Suprapubic skin (tissue), 4 donors: ENCODE measurements around the gene PADI4. TPM values are rescaled to one million over a fixed set of nuclear protein-coding genes. Genes with fewer than 3 reads are reported as not detected.
A peak's percentile ranks its signal among the peaks of the same experiment; 100 is the strongest.

ENCODE experiments used
- DNase-seq, 2 donors: peaks; one replicate each; pipeline ENCODE4 v3.0.0-alpha.2; 2019; ENCODE audit warnings: low spot score in 2 of 2
- H3K27ac ChIP-seq: fragments of 200-600 bp; sonication (generic); one replicate; pipeline ENCODE4 v1.5.1; 2019
- H3K27me3 ChIP-seq: fragments of 200-600 bp; sonication (generic); one replicate; pipeline ENCODE4 v1.5.1; 2019
- H3K36me3 ChIP-seq: fragments of 200-600 bp; sonication (generic); one replicate; pipeline ENCODE4 v1.5.1; 2019
- H3K4me1 ChIP-seq: fragments of 200-600 bp; sonication (generic); one replicate; pipeline ENCODE4 v1.5.1; 2019
- H3K4me3 ChIP-seq: fragments of 200-600 bp; sonication (generic); one replicate; pipeline ENCODE4 v1.5.1; 2019; ENCODE audit warnings: mild to moderate bottlenecking
- H3K9me3 ChIP-seq: fragments of 200-600 bp; sonication (generic); one replicate; pipeline ENCODE4 v1.5.1; 2019
- EP300 ChIP-seq: sonication (generic); formaldehyde crosslinking; IDR thresholded peaks from one replicate; pipeline ENCODE4 v1.6.1; 2017; ENCODE audit warnings: antibody characterized with exemption
- POLR2A ChIP-seq, 2 donors: fragments of 450-650 bp; IDR thresholded peaks; one replicate each; pipeline ENCODE4 v1.6.1; 2017; ENCODE audit warnings: antibody characterized with exemption in 2 of 2, mild to moderate bottlenecking in 2 of 2, moderate library complexity in 2 of 2
- POLR2AphosphoS5 ChIP-seq, 3 donors: sonication (generic); formaldehyde crosslinking; IDR thresholded peaks; one replicate each; pipeline ENCODE4 v1.6.1; 2017; ENCODE audit warnings: antibody characterized with exemption in 3 of 3
- WGBS: methylation state at CpG from one replicate; pipeline ENCODE4 v1.1.5; 2018; 5-methylcytosine and 5-hydroxymethylcytosine counted together
- total RNA-seq, 4 donors: library from RNA; depleted of rRNA; stranded (reverse); fragments of >200 nt; gene quantifications; one replicate each; pipeline ENCODE4 v1.1.0, GENCODE V29; 2016
- TF ChIP-seq, protein P1 (sequence below), 2 donors: fragments of 200-600 bp in 1 of 2; fragments of 450-650 bp in 1 of 2; sonication (generic) in 1 of 2; IDR thresholded peaks; one replicate each; pipeline ENCODE4 v1.5.1; 2016 to 2019; ENCODE audit warnings: antibody characterized with exemption in 2 of 2, mild to moderate bottlenecking in 1 of 2, moderate library complexity in 1 of 2

The PADI4 gene
- total RNA-seq, 4 donors from 2014 or later, result 0.57 to 0.81 (median 0.73) TPM; not detected in 1

GRCh38 chr1:17301767-17302166 lies 6.2 kb upstream of the PADI4 start:
- H3K4me3 ChIP-seq, result no peak overlapping the region
- H3K27me3 ChIP-seq, result peaks cover 3% of the 10 kb centered on the region
- peaks cover 3% of the 10 kb centered on the region for H3K9me3 ChIP-seq
- 90% methylated on average over 5 of the region's 5 CpGs for WGBS
- TF ChIP-seq EP300 (no peak), POLR2AphosphoS5 (IDR thresholded peaks at IDR 0.05) (no peak), POLR2A (IDR thresholded peaks at IDR 0.05) (no peak)
- TF ChIP-seq, protein P1, sequence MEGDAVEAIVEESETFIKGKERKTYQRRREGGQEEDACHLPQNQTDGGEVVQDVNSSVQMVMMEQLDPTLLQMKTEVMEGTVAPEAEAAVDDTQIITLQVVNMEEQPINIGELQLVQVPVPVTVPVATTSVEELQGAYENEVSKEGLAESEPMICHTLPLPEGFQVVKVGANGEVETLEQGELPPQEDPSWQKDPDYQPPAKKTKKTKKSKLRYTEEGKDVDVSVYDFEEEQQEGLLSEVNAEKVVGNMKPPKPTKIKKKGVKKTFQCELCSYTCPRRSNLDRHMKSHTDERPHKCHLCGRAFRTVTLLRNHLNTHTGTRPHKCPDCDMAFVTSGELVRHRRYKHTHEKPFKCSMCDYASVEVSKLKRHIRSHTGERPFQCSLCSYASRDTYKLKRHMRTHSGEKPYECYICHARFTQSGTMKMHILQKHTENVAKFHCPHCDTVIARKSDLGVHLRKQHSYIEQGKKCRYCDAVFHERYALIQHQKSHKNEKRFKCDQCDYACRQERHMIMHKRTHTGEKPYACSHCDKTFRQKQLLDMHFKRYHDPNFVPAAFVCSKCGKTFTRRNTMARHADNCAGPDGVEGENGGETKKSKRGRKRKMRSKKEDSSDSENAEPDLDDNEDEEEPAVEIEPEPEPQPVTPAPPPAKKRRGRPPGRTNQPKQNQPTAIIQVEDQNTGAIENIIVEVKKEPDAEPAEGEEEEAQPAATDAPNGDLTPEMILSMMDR (IDR thresholded peaks at IDR 0.05), result no peak
- no peak overlapping the region for H3K27ac ChIP-seq
- peaks cover 20% of the 10 kb centered on the region for H3K4me1 ChIP-seq
- no peaks in the 10 kb centered on the region for H3K36me3 ChIP-seq
- peak in 1 of 2 donors; percentile 28 for DNase-seq

- WGBS, result 22% methylated on average over 5 of the region's 6 CpGs
- H3K9me3 ChIP-seq, result peaks cover 3% of the 10 kb centered on the region
- no peak overlapping the region for H3K4me3 ChIP-seq
- peak in 1 of 2 donors; percentile 50 for DNase-seq
- H3K4me1 ChIP-seq, result peaks cover 12% of the 10 kb centered on the region
- TF ChIP-seq, protein P1 (IDR thresholded peaks at IDR 0.05), result no peak
- TF ChIP-seq POLR2A (IDR thresholded peaks at IDR 0.05), result no peak
- no peak for TF ChIP-seq EP300
- no peak for TF ChIP-seq POLR2AphosphoS5 (IDR thresholded peaks at IDR 0.05)
- no peaks in the 10 kb centered on the region for H3K36me3 ChIP-seq
- no peak overlapping the region for H3K27ac ChIP-seq
- H3K27me3 ChIP-seq, result peaks cover 12% of the 10 kb centered on the region
Measured at GRCh38 chr1:17304151-17304825, 3.7 kb upstream of the PADI4 start.

DNA sequence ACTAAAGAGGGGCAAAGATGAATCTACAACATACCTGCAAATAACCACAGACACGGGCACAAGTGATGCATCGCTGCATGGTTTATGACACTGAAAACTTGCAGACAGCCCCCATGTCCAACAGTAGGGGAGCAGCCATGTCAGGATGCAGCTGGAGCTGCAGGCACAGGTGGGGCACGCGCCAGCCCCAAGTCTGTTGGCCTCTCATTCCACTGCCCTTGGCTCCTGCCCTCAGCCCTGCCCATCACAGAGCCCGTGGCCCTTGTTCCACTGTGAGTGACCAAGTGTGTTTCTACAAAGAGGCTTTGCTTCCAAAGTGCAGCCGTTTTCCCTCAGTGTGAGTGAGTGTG lies 3.2 kb upstream of the PADI4 start:
- no peaks in the 10 kb centered on the region for H3K36me3 ChIP-seq
- TF ChIP-seq EP300 (no peak), POLR2AphosphoS5 (IDR thresholded peaks at IDR 0.05) (no peak), POLR2A (IDR thresholded peaks at IDR 0.05) (no peak)
- TF ChIP-seq, protein P1 (IDR thresholded peaks at IDR 0.05), result no peak
- peaks cover 17% of the 10 kb centered on the region for H3K27me3 ChIP-seq
- DNase-seq, result peak in 1 of 2 donors; percentile 43
- WGBS, result 15% methylated on average over 2 of the region's 6 CpGs
- peaks cover 12% of the 10 kb centered on the region for H3K4me1 ChIP-seq
- no peak overlapping the region for H3K4me3 ChIP-seq
- no peak overlapping the region for H3K27ac ChIP-seq
- H3K9me3 ChIP-seq, result peaks cover 3% of the 10 kb centered on the region

- peaks cover 3% of the 10 kb centered on the region for H3K9me3 ChIP-seq
- no peak overlapping the region for H3K27ac ChIP-seq
- peaks cover 25% of the 10 kb centered on the region for H3K27me3 ChIP-seq
- no peak overlapping the region for H3K4me3 ChIP-seq
- TF ChIP-seq POLR2AphosphoS5 (IDR thresholded peaks at IDR 0.05) (no peak), EP300 (no peak), POLR2A (IDR thresholded peaks at IDR 0.05) (no peak)
- TF ChIP-seq, protein P1 (IDR thresholded peaks at IDR 0.05), result no peak
- peak in 1 of 2 donors; percentile 56 for DNase-seq
- H3K36me3 ChIP-seq, result no peaks in the 10 kb centered on the region
- WGBS, result 62% methylated on average over 13 of the region's 14 CpGs
- peaks cover 12% of the 10 kb centered on the region for H3K4me1 ChIP-seq
Measured at GRCh38 chr1:17305576-17306095, 2.4 kb upstream of the PADI4 start.

GRCh38 chr1:17306407-17306806 lies 1.6 kb upstream of the PADI4 start:
- no peak for TF ChIP-seq POLR2A (IDR thresholded peaks at IDR 0.05)
- TF ChIP-seq, protein P1 (IDR thresholded peaks at IDR 0.05), result no peak
- no peak for TF ChIP-seq POLR2AphosphoS5 (IDR thresholded peaks at IDR 0.05)
- no peak for TF ChIP-seq EP300
- H3K27me3 ChIP-seq, result peaks cover 30% of the 10 kb centered on the region
- WGBS, result 69% methylated on average over 6 of the region's 6 CpGs
- H3K36me3 ChIP-seq, result no peaks in the 10 kb centered on the region
- peaks cover 12% of the 10 kb centered on the region for H3K4me1 ChIP-seq
- H3K4me3 ChIP-seq, result no peak overlapping the region
- no peaks in the 10 kb centered on the region for H3K9me3 ChIP-seq
- peak in 1 of 2 donors; percentile 11 for DNase-seq
- no peak overlapping the region for H3K27ac ChIP-seq
